NCI-H2171 (cell line): ENCODE data around the gene CORO7.

ENCODE experiments used
- DNase-seq: peaks from one replicate; lab custom pipeline; 2025; lab: John Stamatoyannopoulos, UW

The CORO7 gene

GRCh38 chr16:4320571-4321137 lies 95.7 kb downstream of the CORO7 start:
- DNase-seq = no peak

- no peak for DNase-seq
Measured at GRCh38 chr16:4319454-4320421, 96.7 kb downstream of the CORO7 start.

GRCh38 chr16:4318967-4319366 lies 97.4 kb downstream of the CORO7 start:
- DNase-seq = no peak

- no peak for DNase-seq
Measured at GRCh38 chr16:4318451-4318910, 97.9 kb downstream of the CORO7 start.

GRCh38 chr16:4317532-4318450 lies 98.6 kb downstream of the CORO7 start:
- DNase-seq = no peak

GRCh38 chr16:4316864-4317531 lies 99.4 kb downstream of the CORO7 start:
- DNase-seq = peak; percentile 25

- no peak for DNase-seq
Measured at GRCh38 chr16:4316108-4316863, 100.1 kb downstream of the CORO7 start.

GRCh38 chr16:4315186-4316107 lies 100.9 kb downstream of the CORO7 start, which contains the start of gene GLIS2:
Gene GLIS2, plus strand, starts transcription at chr16:4316067. Its CDS starts 16,214 bp downstream, at chr16:4332281.
- peak; percentile 42 for DNase-seq

- DNase-seq = no peak
Measured at GRCh38 chr16:4314532-4315185, 101.7 kb downstream of the CORO7 start.

GRCh38 chr16:4313563-4314531 lies 102.5 kb downstream of the CORO7 start:
- no peak for DNase-seq

GRCh38 chr16:4309833-4310266 lies 106.5 kb downstream of the CORO7 start:
- DNase-seq = no peak

GRCh38 chr16:4309102-4309832 lies 107.1 kb downstream of the CORO7 start:
- no peak for DNase-seq

GRCh38 chr16:4307215-4308037 lies 109.0 kb downstream of the CORO7 start:
- peak; percentile 75 for DNase-seq

GRCh38 chr16:4306470-4307214 lies 109.8 kb downstream of the CORO7 start:
- peak; percentile 67 for DNase-seq
